GM21576 (cell line): Measurements from ENCODE around the gene SMYD5.

ENCODE experiments used
- ATAC-seq: cut with Tn5 transposase; IDR thresholded peaks from one replicate; pipeline ENCODE4 v1.9.1; 2021; ENCODE audit warnings: mild to moderate bottlenecking, moderate library complexity; ENCODE audit not compliant: unreplicated experiment

SMYD5 gene

DNA sequence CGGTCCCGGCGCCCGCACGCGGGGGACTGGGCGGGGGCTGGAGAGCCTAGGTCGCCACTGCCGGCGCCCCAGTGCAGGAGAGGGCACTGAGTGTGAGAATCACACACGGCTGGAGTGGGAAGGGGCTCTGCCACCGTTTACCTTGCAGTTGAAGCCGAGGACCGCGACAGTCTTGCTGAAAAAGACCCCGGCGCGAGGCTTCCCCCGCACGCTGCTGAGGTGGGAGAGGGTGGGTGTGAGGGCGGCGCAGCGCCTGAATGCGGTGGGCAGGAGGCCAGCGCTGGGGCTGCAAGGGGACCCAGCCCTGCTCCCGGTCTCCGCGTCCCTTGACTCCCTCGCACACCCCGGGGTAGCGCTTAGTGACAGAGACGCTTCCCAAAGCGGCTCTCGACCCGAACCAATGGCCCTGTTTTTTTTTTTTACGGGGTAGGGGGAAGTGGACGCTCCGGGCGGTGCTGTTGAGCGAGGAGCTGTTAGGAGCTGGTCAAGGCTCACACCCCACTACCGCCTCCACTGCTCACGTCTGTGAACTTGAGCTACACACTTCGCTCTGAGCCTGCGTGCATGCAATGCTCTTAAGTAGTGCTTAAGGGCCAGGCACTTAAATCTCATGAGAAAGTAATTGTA lies 10.9 kb upstream of the SMYD5 start:
- no peak for ATAC-seq

DNA sequence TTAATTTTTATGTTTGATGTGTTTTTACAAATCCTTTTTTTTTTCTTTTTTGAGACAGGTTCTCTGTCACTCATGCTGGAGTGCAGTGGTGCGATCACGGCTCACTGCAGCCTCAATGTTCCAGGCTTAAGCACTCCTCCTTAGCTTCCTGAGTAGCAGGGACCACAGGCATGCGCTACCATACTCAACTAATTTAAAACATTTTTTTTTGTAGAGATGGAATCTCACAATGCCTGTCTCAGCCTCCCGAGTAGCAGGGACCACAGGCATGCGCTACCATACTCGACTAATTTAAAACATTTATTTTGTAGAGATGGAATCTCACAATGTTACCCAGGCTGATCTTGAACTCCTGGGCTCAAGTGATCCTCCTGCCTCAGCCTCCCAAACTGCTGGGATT lies 8.4 kb upstream of the SMYD5 start:
- no peak for ATAC-seq

DNA sequence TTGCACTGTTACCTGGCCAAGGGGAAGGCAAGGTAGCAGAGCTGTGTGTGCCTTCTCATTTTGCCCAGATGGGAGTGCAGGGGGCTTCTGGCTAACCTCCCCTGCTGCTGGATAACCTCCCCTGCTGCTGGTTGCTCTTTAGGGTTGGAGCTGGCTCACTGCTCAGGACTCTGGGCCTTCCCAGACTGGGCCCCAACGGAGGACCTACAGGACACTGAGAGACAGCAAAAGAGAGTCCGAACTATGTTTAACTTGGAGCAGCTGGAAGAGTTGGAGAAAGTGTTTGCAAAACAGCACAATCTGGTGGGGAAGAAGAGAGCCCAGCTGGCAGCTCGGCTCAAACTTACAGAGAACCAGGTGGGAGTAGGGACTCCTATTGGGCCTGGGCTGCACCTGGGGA lies 5.8 kb upstream of the SMYD5 start:
- no peak for ATAC-seq

DNA sequence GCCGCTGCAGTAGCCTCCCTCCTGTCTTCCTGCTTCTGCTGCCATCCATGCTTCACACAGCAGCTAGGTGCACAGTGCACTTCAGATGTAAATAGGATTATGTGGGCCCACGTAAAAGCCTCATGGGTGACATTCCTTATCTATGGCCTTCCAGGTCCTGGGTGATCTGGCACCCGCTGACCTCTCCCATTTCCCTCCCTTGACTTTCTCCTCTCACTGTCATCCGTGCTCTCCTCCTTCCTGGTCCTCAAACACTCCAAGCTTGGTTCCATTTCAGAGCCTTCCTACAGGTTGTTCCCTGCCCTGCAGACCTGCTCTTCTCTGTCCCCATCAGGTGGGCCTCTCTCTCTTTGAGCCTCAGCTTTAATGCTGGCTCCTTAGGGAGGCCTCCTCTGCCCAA lies 4.0 kb upstream of the SMYD5 start:
- ATAC-seq = no peak

DNA sequence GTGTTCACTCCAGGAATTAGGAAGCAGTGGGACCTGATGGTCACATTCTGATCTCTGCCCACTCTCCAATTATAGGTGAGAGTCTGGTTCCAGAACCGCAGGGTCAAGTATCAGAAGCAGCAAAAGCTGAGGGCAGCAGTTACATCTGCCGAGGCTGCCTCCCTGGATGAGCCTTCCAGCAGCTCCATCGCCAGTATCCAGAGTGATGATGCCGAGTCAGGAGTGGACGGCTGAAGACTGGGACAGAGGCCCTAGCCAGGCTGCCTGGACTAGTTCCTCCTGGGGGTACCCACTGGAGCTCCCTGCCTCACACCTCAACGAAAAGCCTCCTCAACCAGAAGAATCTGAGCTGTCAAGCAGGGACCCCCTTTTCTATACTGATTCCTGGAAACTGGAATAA lies 3.3 kb upstream of the SMYD5 start:
- ATAC-seq = no peak

DNA sequence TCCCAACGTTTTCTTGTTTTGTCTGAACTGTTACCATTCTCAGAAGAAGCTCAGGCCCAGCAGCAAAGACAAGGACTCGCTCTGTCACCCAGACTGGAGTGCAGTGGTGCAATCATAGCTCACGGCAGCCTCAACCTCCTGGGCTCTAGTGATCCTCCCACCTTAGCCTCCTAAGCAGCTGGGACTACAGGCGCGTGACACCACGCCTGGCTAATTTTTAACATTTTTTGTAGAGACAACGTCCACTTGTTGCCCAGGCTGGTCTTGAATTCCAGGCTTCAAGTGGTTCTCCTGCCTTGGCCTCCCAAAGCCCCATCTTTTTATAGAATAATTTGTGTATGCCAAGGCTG lies 2.0 kb upstream of the SMYD5 start:
- ATAC-seq = no peak

DNA sequence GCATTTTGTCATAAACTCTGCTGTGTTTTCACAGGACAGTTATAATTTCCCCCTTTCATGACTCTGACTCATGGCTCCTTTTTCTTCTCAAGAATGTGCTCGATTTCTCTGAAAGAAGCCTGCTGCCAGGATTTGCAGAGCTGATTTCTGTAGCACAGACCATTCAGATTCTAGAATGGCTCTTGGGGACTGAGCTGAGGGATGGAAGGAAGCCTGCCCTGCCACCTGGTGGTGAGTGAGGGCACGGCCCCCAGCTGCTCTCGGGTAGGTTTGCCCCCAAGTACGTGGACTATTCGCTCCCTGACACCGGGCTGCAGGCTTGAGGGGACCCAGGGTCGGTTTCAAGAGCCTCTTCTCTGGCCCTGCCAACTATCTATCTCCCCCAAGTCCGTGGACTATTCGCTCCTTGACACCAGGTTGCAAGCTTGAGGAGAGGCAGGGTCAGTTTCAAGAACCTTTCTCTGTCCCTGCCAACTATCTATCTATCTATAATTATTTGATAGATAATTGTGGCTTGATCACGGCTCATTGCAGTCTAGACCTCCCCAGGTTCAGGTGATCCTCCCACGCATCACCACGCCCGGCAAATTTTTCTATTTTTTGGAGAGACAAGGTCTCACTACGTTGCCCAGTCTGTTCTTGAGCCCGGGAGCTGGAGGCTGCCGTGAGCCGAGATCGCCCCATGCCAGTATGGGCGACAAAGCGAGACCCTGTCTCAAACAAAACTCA lies 1.4 kb upstream of the SMYD5 start:
- peak; percentile 73 for ATAC-seq

DNA sequence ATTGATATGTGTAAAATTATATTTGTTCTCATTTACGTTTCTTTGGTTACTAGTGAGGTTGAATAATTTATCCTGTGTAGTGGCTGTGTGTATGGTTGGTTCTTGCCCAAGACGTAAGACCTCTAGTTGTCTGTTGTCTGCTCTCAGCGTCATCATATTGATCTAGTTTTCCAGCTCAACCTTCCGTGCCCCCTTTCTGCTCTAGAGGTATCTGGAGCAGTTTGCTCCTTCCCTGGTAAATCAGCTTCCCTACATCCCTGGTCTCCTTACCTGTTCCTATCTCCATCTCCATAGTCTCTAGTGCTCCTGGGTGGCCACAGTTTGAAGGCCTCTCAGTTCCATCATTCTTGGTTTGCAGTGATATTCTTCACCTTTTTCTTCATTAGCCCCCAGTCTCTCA lies 1.2 kb downstream of the SMYD5 start:
- ATAC-seq = no peak

DNA sequence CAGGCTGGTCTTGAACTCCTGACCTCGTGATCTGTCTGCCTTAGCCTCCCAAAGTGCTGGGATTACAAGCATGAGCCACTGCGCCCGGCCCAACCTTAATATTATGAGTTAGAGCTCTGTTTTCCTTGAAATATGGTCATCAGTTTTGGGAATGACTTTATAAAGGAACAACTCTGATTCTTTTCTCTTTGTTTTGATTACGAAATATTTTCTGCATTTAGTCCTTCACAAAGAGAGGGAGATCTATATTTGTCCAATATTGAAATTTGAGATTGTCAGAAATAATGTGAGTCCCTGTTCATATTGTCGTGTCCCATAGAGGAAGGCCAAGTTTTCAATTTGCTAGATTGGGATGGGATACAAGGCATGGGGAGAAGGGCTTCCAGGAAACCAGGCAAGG lies 3.1 kb downstream of the SMYD5 start:
- ATAC-seq = no peak

DNA sequence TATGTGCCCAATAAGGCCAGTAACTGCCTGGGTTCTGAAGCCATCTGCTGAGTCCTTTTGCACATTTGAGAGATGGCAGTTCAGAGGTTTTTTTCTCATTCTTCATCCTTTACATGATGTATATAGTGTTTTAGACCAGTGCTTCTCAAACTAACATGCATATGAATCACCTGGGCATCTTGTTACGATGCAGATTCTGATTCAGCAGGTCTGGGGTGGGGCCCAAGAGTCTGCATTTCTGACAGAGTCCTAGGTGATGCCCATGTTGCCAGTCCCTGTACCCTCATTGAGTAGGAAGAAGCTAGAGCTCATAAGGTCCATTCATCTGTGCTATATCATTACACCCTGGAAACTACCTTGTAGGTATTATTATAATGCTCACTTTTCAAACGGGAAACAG lies 3.8 kb downstream of the SMYD5 start:
- no peak for ATAC-seq

DNA sequence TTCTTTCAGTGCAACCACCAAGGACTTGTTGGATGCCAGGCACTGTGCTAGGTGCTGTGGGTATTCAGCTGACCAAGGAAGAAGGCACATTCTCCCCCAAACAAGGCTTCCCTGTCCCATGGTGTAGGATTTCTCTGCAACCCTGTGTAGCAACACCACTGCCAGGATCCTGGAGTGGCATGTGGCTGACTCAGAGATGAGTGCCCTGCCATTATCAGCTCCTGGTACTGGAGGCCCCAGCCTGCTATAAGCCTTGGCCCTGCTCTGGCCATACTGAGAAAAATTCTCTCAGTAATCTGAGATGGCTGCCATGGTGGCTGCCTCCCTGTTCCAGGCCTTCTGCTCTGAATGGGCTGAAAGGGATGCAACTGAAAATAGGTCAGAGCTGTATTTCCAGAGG lies 4.3 kb downstream of the SMYD5 start:
- no peak for ATAC-seq

DNA sequence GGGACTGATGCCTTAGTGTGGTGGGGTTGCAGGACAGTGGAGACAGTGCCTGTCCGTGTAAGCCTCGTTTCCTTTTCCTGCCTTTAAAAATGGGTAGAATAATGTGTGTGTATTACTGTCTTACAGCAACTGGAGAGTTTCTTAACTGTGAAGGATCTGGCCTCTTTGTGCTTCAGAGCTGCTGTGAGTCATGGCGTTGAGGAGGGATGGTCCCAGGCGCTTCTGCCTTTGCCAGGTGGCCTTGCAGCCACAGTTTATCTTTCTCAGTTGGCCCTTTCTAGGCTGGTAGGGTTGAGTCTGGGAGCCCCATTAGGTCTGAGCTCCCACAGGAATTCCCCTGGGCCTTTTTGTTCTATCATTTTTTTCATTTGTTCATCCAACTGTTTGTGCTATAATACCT lies 9.8 kb downstream of the SMYD5 start:
- no peak for ATAC-seq

DNA sequence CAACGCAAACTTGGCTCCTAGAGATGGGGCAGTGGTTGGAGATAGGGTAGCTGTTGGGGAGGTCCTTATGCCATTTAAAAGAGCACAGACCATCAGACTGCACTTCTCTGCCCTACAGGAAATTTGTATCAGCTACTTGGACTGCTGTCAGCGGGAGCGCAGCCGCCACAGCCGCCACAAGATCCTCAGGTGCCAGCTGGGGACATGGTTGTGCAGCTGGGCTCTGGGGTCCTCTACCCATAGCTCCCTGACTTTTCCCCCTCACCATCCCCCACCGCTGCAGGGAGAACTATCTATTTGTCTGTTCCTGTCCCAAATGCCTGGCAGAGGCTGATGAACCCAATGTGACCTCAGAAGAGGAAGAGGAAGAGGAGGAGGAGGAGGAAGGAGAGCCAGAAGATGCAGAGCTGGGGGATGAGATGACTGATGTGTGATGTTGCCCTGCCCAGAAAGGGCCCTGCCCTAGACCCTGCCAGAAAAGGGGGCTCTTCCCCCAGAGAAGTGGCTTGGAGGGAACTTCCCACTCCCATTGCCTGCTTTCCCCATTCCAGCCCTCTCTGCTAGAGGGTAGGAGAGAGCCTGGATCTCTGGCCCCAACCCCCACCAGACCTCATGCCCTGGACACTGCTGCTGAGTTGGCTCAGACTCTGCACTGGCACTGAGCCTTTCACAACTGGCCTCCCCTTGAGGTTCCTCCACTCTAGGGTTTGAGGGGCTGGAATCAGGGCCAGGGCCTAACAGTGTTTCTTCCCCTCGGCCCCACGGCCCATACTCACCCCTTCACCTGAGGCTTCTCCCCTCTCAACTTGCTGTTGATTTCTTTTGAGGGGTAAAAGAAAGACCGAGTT lies 11.7 kb downstream of the SMYD5 start:
- no peak for ATAC-seq

DNA sequence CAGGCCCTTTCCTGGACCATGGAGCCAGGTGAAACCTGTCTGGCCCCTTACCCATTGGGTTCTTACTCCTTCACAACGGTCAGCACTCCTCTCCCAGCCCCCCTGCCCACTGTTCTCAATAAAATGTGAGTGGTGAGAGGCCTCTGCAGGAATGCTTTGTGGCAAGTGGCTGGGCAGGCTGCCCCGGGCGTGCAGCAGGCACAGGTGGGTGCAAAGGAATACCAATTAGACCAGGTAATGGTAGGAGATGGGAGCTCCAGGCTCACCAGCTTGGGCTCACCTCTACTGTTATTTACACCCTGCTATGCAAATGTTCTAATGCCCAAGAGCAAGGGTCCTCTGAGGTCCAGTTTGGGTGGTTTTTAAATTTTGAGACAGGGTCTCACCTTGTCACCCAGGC lies 13.0 kb downstream of the SMYD5 start:
- no peak for ATAC-seq

DNA sequence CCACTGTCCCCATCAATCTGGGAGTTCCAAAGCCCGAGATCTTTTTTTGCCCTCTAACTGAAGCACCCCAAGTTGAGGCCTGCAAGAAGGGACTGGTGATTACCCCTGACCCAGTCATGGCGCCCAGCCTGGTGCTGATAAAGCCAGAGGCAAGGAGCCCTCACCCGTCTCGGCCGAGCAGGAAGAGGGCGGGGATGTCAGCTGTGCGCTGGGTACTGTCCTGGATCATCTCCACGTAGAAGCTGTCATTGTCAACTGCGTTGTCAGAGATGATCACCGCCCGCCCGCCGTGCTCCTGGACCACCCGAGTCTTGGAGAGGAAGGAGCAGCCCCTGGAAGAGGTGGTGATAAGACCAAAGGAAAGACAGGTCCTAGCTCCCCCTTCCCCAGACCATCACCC lies 14.6 kb downstream of the SMYD5 start:
- no peak for ATAC-seq

DNA sequence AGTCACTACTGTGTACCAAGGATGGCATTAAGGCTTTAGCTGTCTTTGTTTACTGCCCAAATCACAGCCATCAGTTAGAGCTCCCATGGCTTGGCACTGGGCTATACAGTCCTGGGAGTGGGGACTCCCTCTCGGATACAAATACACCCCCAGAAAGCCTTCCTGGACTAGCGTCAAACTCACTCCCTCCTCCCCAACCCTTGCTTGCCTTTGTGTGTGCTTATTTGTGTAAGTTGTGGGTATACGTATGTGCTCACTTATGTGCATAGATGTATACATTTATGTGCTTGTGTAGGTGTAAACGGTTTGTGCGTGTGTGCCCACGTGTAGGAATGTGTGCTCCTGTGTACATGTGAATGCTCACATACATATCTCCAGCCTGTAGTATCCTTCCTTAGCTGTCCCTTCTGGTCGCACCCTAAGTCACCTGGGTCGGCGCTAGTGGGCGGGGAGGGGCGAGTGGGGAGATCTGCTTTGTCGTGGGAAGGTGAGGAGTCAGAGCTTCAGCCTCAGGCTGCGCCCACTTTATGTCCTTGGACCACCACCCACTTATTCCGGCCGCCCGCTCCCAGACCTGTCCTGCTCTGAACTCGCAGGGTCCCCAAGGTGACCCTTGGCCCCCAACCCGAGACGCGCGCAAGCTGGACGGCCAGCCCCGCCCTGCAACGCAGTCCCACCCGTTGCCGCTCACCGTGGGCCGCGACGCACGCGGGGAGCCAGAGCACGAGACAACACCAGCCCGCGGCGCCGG lies 18.5 kb downstream of the SMYD5 start:
- peak; percentile 2 for ATAC-seq

DNA sequence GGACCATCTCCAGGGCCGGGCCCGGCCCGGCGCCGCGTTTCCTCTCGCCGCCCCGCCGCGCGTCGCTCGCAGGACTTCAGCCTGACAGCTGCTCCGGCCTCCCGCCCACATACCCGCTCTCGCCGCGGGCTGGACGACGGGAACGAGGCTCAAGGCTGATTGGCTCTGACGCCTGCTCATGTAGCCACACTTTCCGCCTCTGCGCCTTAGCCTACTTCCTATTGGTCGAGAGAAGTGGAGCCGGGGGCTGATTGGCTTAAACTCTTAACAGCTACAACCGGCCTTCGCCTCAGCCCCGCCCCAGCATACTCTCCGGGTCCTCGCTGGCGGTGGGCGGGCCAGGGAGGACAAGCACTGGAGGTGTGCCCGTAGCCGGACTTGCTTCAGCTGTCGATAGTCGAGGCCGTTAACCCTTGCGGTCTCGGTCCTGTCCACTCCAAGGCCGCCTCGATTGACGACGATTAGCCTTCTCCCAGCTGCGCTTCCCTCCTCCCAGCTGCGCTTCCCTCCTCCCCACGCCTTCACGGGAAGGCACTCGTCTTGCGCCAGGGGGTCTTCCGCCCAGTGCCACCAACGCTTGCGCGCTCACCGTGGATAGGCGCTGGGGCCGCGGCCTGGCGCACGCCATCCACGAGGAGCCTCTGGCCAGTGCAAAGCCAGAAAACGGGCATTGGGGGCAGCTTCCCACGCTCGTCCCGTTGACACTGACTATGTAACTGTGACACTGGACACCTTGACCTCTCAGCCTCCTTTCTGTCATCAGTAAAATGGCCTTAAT lies 19.3 kb downstream of the SMYD5 start, which contains the start of gene PRADC1:
TSS of gene PRADC1 (minus strand) at position 86 of the 778 bp plus-strand sequence. CDS start at position 7, 79 bp downstream.
- ATAC-seq = peak; percentile 92

DNA sequence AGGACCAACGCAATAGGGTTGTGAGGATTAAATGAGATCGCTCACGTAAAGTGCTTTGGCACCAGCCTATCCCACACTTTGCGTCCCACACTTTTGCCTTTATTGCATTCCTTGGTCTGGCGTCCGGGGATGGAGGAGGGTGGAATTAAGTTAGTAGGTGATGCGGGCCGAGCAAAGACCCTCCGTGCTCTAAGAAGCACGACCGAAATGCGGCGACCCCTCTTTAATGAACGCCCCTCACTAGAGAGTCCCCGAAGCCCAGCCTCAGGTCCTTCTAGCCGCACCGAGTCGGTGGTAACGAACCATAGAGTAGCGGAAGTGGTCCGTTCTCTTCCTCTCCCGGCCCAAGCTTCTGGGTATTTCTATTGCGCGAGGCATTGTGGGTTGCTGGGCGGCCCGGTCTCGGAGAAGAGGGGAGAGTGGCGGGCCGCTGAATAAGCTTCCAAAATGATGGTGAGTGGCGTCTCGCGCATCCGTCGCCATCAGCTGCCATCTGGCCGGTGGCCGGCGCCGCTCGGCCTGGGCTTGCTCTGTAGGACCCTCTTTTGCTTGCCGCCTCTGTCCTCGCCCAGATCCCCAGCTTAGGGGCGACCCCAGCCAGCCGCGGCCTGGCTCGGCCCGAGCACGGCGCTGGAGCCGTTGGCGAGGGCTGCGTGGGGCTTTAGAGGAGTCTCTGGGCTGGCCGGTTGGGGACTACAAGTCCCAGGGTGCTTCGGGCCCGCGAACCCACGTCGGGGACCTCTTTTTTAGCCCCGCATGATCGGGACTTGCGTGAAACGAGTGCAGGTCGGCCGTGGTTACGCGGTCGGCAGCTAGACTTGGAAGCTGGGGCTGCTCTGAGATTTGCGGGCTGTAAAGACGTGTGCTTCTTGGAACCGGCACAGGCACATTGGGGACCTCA lies 20.1 kb downstream of the SMYD5 start, which contains the start of gene CCT7:
TSS of gene CCT7 (plus strand) at position 377 of the 901 bp plus-strand sequence. CDS start at position 448, 71 bp downstream.
- peak; percentile 55 for ATAC-seq

DNA sequence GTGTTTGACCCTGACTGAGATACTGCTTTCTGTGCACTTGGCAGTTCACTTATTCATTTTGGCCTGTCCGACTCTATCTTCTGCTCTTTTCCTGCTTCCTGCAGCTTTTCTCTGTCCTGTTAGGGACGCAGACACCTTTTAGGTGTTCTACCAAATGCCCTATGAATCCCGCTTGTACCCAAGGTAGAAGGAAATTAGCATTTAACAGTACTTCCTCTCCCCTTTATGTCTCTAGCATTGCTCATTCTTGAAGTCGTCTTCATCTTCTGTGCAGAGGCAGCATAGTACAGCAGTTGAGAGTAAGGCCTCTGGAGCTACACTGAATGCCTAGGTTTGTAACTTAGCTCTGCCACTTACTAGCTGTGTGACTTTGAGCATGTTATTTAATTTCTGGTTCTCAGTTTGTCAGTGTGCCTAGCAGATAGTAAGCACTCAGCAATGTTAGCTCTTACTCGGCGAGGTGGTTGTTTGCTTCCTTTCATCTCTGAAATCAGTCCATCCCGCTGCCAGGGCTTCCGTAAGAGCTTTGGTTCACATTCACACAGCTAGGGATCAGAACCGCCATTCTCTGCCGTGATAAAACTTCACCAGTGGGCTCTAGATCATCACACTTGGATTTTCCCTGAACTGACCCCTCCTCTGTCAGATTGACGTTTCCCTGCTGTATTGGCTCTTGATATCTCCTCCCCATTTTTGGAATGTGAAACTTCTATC lies 21.4 kb downstream of the SMYD5 start:
- no peak for ATAC-seq
